NCI-H2227 treated with DMSO at 0.1 percent for 48 hours (cell line): ENCODE measurements around the gene ARHGAP33.

Source experiments
- DNase-seq: peaks from one replicate; lab custom pipeline; 2025; lab: John Stamatoyannopoulos, UW

The ARHGAP33 gene

GRCh38 chr19:35775298-35776101 lies at the start of gene ARHGAP33:
TSS of gene ARHGAP33 (plus strand) at chr19:35775564. CDS start at chr19:35775659, 95 bp downstream.
- peak; percentile 100 for DNase-seq

GRCh38 chr19:35727053-35727955 lies 48.1 kb upstream of the ARHGAP33 start:
- no peak for DNase-seq

- DNase-seq: no peak
Observed at GRCh38 chr19:35727956-35728706, 47.2 kb upstream of the ARHGAP33 start.

- DNase-seq: no peak
Observed at GRCh38 chr19:35729021-35729420, 46.3 kb upstream of the ARHGAP33 start.

- no peak for DNase-seq
Observed at GRCh38 chr19:35729763-35730162, 45.6 kb upstream of the ARHGAP33 start.

- no peak for DNase-seq
Observed at GRCh38 chr19:35730326-35730725, 45.0 kb upstream of the ARHGAP33 start.

GRCh38 chr19:35731353-35731752 lies 44.0 kb upstream of the ARHGAP33 start:
- DNase-seq: no peak

- DNase-seq: no peak
Observed at GRCh38 chr19:35731779-35732405, 43.5 kb upstream of the ARHGAP33 start.

- no peak for DNase-seq
Observed at GRCh38 chr19:35732540-35733179, 42.7 kb upstream of the ARHGAP33 start.

- no peak for DNase-seq
Observed at GRCh38 chr19:35733180-35734125, 41.9 kb upstream of the ARHGAP33 start.

- no peak for DNase-seq
Observed at GRCh38 chr19:35734273-35734672, 41.1 kb upstream of the ARHGAP33 start.

GRCh38 chr19:35734889-35735288 lies 40.5 kb upstream of the ARHGAP33 start:
- DNase-seq: no peak

GRCh38 chr19:35736913-35737886 lies 38.2 kb upstream of the ARHGAP33 start:
- no peak for DNase-seq

GRCh38 chr19:35738021-35738886 lies 37.1 kb upstream of the ARHGAP33 start:
- no peak for DNase-seq

- DNase-seq: no peak
Observed at GRCh38 chr19:35738887-35739229, 36.5 kb upstream of the ARHGAP33 start.

GRCh38 chr19:35739275-35740107 lies 35.9 kb upstream of the ARHGAP33 start:
- peak; percentile 45 for DNase-seq

- DNase-seq: no peak
Observed at GRCh38 chr19:35740108-35740422, 35.3 kb upstream of the ARHGAP33 start.
